T1000 (cell line): Measurements from ENCODE around the gene MUC22.
"Not testable (repeated sequence)": the region's sequence is repeated elsewhere in the genome, so short reads cannot be mapped to it uniquely, and the experiment has no call there.

Experiments
- DNase-seq: peaks from one replicate; lab custom pipeline; 2025; ENCODE audit warnings: mixed read lengths; lab: John Stamatoyannopoulos, UW

The MUC22 gene

DNA sequence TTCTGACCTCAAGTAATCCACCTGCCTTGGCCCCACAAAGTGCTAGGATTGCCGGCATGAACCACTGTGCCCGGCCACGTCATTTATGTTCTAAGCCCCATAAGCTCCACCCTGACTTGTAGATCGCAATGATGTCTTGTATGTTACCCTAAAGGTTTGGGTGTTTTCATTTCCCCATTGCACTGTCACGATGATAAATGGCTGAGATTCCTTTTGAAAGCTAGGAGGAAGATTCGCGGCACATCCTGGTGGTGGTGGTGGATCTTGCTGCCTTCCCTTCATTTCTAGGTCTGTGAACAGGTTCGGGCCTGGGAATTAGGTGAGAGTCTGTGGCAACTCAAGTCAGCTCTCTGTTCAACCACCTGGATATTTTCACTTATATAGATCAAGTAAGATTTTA lies 28.3 kb downstream of the MUC22 start:
- no peak for DNase-seq

DNA sequence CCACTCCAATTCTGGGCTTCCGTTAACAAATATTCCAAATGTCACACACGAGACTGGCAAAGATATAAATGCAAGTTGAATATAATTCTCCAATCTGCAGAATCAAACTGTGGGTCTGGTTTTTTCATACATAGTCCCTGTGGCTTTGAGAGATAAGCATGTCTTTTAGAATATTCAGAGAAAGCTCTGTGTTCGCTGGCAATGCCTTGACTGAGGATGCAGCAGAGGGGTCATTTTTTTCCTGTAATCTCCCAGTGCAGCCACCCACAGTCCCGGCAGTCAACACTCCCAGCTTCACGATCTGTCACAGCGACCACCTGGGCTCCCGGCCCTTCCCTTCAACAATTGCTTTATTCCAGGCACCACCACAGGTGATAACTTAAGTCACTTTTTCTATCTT lies 30.5 kb downstream of the MUC22 start:
- no peak for DNase-seq

GRCh38 chr6:31041372-31041974 lies 31.2 kb downstream of the MUC22 start:
- DNase-seq = no peak

GRCh38 chr6:31042806-31043205 lies 32.5 kb downstream of the MUC22 start:
- DNase-seq = no peak

GRCh38 chr6:31048099-31048498 lies 37.8 kb downstream of the MUC22 start:
- no peak for DNase-seq

GRCh38 chr6:31049518-31049917 lies 39.2 kb downstream of the MUC22 start:
- DNase-seq = no peak

DNA sequence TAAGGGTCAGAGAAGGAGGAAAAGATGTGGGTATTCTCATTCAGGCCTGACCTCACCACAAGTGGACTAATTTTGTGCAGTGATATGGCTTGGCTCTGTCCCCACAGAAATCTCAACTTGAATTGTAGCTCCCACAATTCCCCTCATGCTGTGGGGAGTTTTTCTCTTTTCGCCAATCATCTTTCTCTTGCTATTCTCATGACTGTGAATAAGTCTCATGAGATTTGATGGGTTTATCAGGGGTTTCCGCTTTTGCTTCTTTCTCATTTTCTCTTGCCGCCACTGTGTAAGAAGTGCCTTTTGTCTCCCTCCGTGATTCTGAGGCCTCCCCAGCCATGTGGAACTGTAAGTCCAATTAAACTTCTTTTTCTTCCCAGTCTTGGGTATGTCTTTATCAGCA lies 42.9 kb downstream of the MUC22 start:
- DNase-seq = not testable (repeated sequence)

- DNase-seq = no peak
Observed at GRCh38 chr6:31053873-31054272, 43.6 kb downstream of the MUC22 start.

DNA sequence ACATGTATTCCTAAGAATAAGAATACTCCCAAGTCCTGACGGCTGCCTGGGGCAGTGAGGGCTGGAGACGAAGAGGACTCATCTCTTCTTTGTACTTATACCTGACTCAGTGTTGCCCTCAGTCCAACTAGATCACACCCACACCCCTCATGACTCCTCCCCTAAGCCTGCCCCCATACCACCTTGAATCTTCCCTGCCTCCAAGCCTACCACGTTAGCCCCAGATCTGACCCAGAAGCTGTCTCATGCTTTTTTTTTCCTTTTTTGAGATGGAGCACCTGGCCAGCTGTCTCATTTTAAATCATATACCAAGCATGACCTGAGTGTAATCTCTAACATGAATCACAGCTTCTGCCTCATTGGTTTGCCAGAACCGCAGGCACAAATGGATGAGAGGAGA lies 45.2 kb downstream of the MUC22 start:
- DNase-seq = no peak

DNA sequence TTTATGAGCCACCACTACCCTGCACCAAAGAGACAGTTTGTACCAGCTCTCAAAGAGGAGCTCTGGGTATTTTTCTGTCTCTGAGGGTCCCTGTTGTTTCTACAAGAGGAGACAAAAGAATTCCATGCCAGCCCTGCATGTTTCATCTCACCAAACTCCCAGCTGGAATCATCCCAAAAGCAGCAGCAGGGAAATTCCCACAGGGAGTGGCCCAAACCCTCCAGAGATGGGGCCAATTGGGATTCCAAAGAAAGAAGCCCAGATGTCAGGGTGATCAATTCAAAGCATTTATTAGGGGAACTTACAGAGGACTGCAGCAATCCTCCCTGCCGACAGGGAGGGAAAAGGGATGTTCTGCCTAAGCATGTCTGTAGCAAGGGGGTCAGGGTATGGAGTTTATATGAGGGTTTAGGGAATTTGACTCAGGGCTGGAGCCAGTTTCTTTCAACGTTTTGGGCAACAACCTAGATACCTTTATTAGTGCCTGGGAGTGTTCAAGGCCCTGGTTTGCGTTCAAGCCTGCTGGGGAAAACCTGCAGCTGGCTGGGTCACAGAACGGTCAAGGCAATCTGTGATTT lies 47.2 kb downstream of the MUC22 start:
- DNase-seq = no peak

- peak; percentile 15 for DNase-seq
Observed at GRCh38 chr6:31058128-31058894, 48.0 kb downstream of the MUC22 start.

- no peak for DNase-seq
Observed at GRCh38 chr6:31060145-31060544, 49.9 kb downstream of the MUC22 start.

DNA sequence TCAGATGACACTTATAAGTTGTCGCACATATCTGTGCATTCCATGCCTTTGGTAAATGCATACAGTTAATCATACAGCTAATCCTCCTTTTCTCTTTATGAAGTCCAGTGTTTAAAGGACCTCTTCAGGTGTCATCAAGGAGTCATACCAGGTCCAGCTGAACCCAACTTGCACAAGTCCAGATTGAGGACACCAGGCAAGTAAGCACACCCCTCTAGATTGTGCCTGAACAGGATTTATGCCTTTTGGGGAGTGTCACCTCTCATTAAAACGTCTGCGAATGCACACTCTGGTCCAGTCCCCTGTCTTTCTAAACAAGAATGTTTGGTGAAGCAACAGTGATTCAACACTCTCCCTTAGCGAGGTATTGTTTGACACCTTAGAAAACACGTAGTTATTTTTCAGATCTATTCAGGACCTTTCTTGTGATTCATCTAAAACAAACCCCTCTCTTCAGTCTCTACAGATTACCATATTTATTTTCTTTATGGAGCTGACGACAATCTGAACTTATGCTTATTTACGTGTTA lies 53.7 kb downstream of the MUC22 start:
- no peak for DNase-seq

DNA sequence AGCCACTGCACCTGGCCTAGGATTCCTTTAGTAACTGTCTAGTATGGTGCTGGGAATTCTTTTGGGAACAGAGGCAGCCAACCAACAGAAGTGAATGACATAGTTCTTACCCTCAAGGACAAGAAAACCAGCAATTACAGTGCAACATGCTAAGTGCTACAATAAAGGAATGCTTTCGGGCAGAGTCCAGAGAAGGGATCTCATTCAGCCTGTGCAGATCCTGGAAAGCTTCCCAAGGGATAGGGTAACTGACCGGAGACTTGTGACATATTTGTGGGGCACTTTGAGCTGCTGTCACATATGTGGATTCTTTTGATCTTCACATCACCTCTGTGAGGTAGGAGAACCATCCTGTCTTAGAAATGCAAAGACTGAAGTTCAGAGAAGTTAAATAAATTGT lies 55.3 kb downstream of the MUC22 start:
- DNase-seq = no peak

- not testable (repeated sequence) for DNase-seq
Observed at GRCh38 chr6:31067028-31067427, 56.8 kb downstream of the MUC22 start.

GRCh38 chr6:31067891-31068668 lies 57.8 kb downstream of the MUC22 start:
- not testable (repeated sequence) for DNase-seq

DNA sequence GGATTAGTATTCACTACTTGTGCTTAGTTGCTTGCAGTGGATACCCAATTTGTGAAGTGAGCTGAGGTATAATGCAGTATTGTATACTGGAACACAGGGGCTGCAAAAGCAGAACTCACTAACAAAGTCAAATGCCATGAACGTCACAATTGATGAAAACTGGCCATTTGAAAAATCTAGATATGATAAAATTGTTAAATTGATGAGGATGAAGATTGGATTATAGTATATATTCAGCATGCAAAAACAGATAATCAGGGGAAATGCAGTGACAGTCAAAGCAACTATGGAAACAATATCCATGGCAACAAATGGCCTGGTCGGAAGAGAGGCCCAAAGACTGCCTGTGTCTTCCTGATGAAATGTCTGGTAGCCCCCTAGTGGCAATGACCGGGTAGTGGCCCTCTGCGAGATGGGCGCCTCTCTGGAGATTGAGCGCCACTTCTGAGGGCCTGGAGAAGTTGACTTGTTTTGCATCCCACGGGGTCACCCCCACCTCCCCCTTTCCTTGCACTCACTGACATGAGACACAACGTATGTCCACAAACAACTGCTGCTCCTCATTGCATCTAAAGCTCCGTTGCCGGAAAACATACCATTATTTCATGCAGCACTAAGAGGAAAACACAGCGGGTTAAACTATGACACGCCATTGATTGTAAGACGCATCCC lies 58.5 kb downstream of the MUC22 start:
- peak; percentile 49 for DNase-seq

- peak; percentile 30 for DNase-seq
Observed at GRCh38 chr6:31070711-31071197, 60.5 kb downstream of the MUC22 start.

DNA sequence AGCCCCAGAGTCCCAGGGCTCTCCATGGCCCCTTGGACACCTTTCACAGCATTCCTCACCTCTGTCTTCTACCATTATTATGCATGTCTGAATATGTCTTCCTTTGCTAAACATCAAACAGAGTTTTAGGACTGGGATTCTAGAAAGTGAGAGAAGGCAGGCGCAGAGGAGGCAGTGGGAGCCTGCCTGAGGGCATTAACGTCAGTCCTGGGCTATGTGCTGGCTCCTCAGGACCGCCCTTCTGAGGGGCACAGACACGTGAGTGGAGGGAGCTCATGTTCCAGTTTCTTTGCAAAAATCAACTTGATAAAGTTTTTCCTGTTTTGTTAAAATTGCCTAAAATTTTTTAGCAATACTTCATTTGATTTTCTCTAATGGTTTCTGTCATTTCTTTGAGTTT lies 64.1 kb downstream of the MUC22 start:
- DNase-seq = no peak

- no peak for DNase-seq
Observed at GRCh38 chr6:31075528-31075927, 65.3 kb downstream of the MUC22 start.

GRCh38 chr6:31076611-31077010 lies 66.3 kb downstream of the MUC22 start:
- DNase-seq = no peak
